ENCODE results near the gene PTPN11.

- TF ChIP-seq CTCF (IDR thresholded peaks at IDR 0.05; ENCODE audit: low read depth, low read length) (no peak), MYC (IDR thresholded peaks at IDR 0.05; ENCODE audit: low read depth, low read length) (no peak), MAX (IDR thresholded peaks at IDR 0.05; ENCODE audit: low read depth, low read length) (no peak), POLR2A (IDR thresholded peaks at IDR 0.05; ENCODE audit: extremely low read depth, insufficient read length) (no peak)
Observed at GRCh38 chr12:112425582-112426382, 7.0 kb downstream of the PTPN11 start.
